NCI-H345 (cell line): Measurements from ENCODE around the gene ATP1A1.

Source experiments
- DNase-seq: peaks from one replicate; lab custom pipeline; 2025; lab: John Stamatoyannopoulos, UW

ATP1A1 gene

GRCh38 chr1:116440731-116441130 lies 67.7 kb downstream of the ATP1A1 start:
- no peak for DNase-seq

- no peak for DNase-seq
Observed at GRCh38 chr1:116445534-116445933, 72.5 kb downstream of the ATP1A1 start.

GRCh38 chr1:116446686-116447085 lies 73.6 kb downstream of the ATP1A1 start:
- no peak for DNase-seq

GRCh38 chr1:116448785-116449385 lies 75.8 kb downstream of the ATP1A1 start:
- DNase-seq = no peak

GRCh38 chr1:116449578-116449977 lies 76.5 kb downstream of the ATP1A1 start:
- DNase-seq = no peak

- DNase-seq = no peak
Observed at GRCh38 chr1:116451702-116452101, 78.7 kb downstream of the ATP1A1 start.

- no peak for DNase-seq
Observed at GRCh38 chr1:116453481-116453880, 80.4 kb downstream of the ATP1A1 start.

- no peak for DNase-seq
Observed at GRCh38 chr1:116453906-116454305, 80.9 kb downstream of the ATP1A1 start.
